Suppressor macrophage treated with lipopolysaccharide for 1 hour (primary cell): ENCODE data around the gene SACM1L.

Source experiments
- DNase-seq, 3 donors: peaks; one replicate each; pipeline ENCODE4 v3.0.0-alpha.2; 2020 to 2022

Gene SACM1L

GRCh38 chr3:45790596-45790995, 101.4 kb downstream of the SACM1L start:
- DNase-seq: no peak

GRCh38 chr3:45792036-45792435, 102.8 kb downstream of the SACM1L start:
- no peak for DNase-seq

- DNase-seq: no peak
These were observed 103.4 kb downstream of the SACM1L start for GRCh38 chr3:45792516-45793172.

- DNase-seq: no peak
These were observed 104.4 kb downstream of the SACM1L start for GRCh38 chr3:45793482-45794176.

- DNase-seq: no peak
These were observed 105.0 kb downstream of the SACM1L start for GRCh38 chr3:45794177-45794560.

- DNase-seq: no peak
These were observed 105.5 kb downstream of the SACM1L start for GRCh38 chr3:45794660-45795059.
